Measurements from ENCODE around the gene GFRAL. TPM values are rescaled to one million over a fixed set of nuclear protein-coding genes. Genes with fewer than 3 reads are reported as not detected.
A peak's percentile ranks its signal among the peaks of the same experiment; 100 is the strongest.

Gene GFRAL, protein sequence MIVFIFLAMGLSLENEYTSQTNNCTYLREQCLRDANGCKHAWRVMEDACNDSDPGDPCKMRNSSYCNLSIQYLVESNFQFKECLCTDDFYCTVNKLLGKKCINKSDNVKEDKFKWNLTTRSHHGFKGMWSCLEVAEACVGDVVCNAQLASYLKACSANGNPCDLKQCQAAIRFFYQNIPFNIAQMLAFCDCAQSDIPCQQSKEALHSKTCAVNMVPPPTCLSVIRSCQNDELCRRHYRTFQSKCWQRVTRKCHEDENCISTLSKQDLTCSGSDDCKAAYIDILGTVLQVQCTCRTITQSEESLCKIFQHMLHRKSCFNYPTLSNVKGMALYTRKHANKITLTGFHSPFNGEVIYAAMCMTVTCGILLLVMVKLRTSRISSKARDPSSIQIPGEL
- total RNA-seq: not detected in 2 replicates

DNA sequence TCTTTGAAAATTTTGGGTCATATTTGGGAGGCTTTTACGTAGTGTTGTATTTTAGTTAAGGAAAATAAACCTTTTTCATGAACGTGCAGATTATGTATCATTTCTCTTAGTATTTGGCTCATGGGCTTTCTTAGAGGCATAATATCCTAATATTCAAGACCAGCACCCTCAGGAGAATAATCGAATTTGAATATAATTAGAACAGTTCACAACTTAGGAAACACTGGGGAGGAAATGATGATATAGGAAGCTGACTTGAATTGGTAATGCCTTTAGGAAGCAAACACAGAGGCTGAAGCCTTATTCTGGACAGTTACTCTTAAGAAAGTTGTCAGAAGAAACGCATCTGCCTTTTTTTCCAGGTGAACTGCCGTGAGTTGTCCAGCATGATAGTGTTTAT lies at the start of gene GFRAL:
GFRAL (plus strand) TSS at position 301 of the 400 bp plus-strand sequence; CDS start at position 387, 86 bp downstream.
- TF ChIP-seq, protein P1, sequence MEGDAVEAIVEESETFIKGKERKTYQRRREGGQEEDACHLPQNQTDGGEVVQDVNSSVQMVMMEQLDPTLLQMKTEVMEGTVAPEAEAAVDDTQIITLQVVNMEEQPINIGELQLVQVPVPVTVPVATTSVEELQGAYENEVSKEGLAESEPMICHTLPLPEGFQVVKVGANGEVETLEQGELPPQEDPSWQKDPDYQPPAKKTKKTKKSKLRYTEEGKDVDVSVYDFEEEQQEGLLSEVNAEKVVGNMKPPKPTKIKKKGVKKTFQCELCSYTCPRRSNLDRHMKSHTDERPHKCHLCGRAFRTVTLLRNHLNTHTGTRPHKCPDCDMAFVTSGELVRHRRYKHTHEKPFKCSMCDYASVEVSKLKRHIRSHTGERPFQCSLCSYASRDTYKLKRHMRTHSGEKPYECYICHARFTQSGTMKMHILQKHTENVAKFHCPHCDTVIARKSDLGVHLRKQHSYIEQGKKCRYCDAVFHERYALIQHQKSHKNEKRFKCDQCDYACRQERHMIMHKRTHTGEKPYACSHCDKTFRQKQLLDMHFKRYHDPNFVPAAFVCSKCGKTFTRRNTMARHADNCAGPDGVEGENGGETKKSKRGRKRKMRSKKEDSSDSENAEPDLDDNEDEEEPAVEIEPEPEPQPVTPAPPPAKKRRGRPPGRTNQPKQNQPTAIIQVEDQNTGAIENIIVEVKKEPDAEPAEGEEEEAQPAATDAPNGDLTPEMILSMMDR (IDR thresholded peaks at IDR 0.05; ENCODE audit: insufficient read depth, low read depth, low read length): no peak
- DNase-seq (ENCODE audit: low read depth): no peak
- no peak within 1 kb of the TSS for H3K4me3 ChIP-seq (ENCODE audit: low read depth, low read length)

DNA sequence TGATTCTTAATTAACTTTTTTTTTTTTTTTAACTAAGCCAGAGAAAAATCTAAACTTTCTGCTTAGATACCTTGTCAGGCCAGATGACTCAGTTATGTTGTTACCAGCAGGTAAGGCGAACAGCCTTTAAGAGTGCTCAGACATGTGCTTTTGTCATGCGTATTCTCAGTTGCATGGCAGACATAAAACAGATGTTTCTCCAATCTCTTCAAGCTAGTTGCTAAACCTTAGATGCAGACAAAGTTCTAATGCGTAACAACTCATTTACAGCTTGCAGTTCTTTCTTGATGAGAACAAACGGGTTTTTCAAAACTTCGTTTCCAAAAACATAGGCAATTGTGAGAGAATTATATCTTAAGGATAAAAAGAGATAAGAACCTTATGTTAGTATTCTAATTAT lies 49.6 kb upstream of the GFRAL start:
- DNase-seq (ENCODE audit: low read depth): peak; percentile 31
- TF ChIP-seq, protein P1 (IDR thresholded peaks at IDR 0.05; ENCODE audit: insufficient read depth, low read depth, low read length): no peak
- H3K4me3 ChIP-seq (ENCODE audit: low read depth, low read length): no peak overlapping the region

DNA sequence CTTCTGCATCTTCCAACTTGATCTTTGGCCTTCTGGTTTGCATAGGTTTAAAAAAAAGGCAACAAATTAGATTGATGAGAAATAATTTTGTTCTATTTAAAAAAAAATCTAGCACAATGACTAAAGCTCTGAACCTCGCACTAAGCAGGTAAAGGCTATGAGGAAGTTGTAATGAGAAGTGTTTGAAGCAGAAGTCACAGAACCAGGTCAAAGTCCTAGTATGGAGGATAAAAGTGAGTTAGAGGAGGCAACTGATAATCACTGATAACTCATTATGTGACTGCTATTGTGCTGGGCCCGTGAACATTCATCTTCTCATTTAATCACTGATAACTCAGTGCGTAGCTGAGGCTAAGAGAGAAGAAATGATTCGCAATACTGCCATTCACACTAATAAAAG lies 46.1 kb upstream of the GFRAL start:
- no peak overlapping the region for H3K4me3 ChIP-seq (ENCODE audit: low read depth, low read length)
- TF ChIP-seq, protein P1 (IDR thresholded peaks at IDR 0.05; ENCODE audit: insufficient read depth, low read depth, low read length): no peak
- no peak for DNase-seq (ENCODE audit: low read depth)

DNA sequence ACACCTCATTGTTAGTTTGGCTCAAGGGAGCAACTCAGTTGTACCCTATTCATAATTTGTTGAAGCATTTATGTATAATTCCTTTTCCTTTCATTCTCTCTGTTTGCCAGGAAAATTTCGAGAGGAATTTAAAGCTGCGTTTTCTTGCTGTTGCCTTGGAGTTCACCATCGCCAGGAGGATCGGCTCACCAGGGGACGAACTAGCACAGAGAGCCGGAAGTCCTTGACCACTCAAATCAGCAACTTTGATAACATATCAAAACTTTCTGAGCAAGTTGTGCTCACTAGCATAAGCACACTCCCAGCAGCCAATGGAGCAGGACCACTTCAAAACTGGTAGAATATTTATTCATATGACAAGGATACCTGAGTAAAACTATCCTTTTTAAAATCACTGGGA lies 45.2 kb upstream of the GFRAL start:
- DNase-seq (ENCODE audit: low read depth): no peak
- no peak overlapping the region for H3K4me3 ChIP-seq (ENCODE audit: low read depth, low read length)
- TF ChIP-seq, protein P1 (IDR thresholded peaks at IDR 0.05; ENCODE audit: insufficient read depth, low read depth, low read length): no peak

DNA sequence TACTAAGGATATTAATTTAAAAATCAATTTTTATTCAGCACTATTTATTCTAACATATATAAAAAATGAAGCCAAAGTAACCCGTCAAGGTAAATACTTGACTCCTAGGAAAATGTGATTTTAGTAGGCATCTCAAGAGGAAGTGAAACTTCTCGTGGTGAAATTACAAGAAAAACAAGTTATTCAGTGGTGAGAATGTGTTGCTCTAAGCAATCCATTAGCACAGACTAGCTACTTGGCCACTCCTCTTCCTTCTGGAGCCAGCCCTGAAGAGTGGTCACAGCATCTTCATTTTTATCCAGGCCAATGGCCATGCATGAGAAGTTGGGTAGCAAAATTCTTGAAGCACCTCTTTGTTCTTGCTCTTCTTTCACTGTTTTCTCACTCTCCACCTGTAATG lies 40.4 kb upstream of the GFRAL start:
- DNase-seq (ENCODE audit: low read depth): no peak
- no peak overlapping the region for H3K4me3 ChIP-seq (ENCODE audit: low read depth, low read length)
- TF ChIP-seq, protein P1 (IDR thresholded peaks at IDR 0.05; ENCODE audit: insufficient read depth, low read depth, low read length): no peak

DNA sequence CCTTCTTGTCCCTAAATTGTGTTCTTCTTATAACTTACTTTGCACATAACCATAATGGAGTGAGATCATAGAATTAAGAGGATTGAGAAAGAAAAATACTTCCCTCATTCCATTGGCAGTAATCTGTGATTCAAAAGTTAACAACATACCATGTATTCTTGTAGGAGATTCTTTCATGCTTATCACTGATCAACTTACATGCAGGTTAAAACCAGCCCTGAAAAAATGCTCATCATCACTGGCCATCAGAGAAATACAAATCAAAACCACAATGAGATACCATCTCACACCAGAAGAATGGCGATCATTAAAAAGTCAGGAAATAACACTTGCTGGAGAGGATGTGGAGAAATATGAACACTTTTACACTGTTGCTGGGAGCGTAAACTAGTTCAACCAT lies 36.5 kb upstream of the GFRAL start:
- no peak for DNase-seq (ENCODE audit: low read depth)
- no peak overlapping the region for H3K4me3 ChIP-seq (ENCODE audit: low read depth, low read length)
- TF ChIP-seq, protein P1 (IDR thresholded peaks at IDR 0.05; ENCODE audit: insufficient read depth, low read depth, low read length): no peak

Measured in fibroblast of villous mesenchyme (primary cell).